Ishikawa (cell line): ENCODE data around the gene REV3L.

Experiments used
- CEBPB ChIP-seq: IDR thresholded peaks from 2 replicates; pipeline ENCODE4 v1.6.1; 2012
- CREB1 ChIP-seq: IDR thresholded peaks from 2 replicates; pipeline ENCODE4 v1.6.1; 2012; ENCODE audit warnings: low read depth
- EGR1 ChIP-seq: IDR thresholded peaks from 2 replicates; pipeline ENCODE4 v1.6.1; 2012
- EP300 ChIP-seq: IDR thresholded peaks from 2 replicates; pipeline ENCODE4 v1.6.1; 2012; ENCODE audit warnings: borderline replicate concordance
- FOXM1 ChIP-seq: IDR thresholded peaks from 2 replicates; pipeline ENCODE4 v1.6.1; 2012; ENCODE audit warnings: low read depth, borderline replicate concordance
- MAX ChIP-seq: IDR thresholded peaks from 2 replicates; pipeline ENCODE4 v1.6.1; 2012
- NFIC ChIP-seq: IDR thresholded peaks from 2 replicates; pipeline ENCODE4 v1.6.1; 2012
- RAD21 ChIP-seq: IDR thresholded peaks from 2 replicates; pipeline ENCODE4 v1.6.1; 2012; ENCODE audit warnings: low read depth
- REST ChIP-seq: IDR thresholded peaks from 2 replicates; pipeline ENCODE4 v1.6.1; 2012; ENCODE audit warnings: low read depth, mild to moderate bottlenecking
- TAF1 ChIP-seq: IDR thresholded peaks from 2 replicates; pipeline ENCODE4 v1.6.1; 2012; ENCODE audit warnings: low read depth, mild to moderate bottlenecking
- TCF12 ChIP-seq: IDR thresholded peaks from 2 replicates; pipeline ENCODE4 v1.6.1; 2012; ENCODE audit warnings: low read depth
- TEAD4 ChIP-seq: IDR thresholded peaks from 2 replicates; pipeline ENCODE4 v1.6.1; 2012
- USF1 ChIP-seq: IDR thresholded peaks from 2 replicates; pipeline ENCODE4 v1.6.1; 2012
- YY1 ChIP-seq: IDR thresholded peaks from 2 replicates; pipeline ENCODE4 v1.6.1; 2012; ENCODE audit warnings: low read depth
- ZBTB7A ChIP-seq: IDR thresholded peaks from 2 replicates; pipeline ENCODE4 v1.6.1; 2012; ENCODE audit warnings: low read depth

REV3L gene

GRCh38 chr6:111521497-111522270 is 38.7 kb upstream of the REV3L start:
- TF ChIP-seq RAD21 (no peak), USF1 (no peak), EGR1 (no peak), FOXM1 (no peak), CREB1 (no peak), NFIC (no peak), TAF1 (no peak), YY1 (no peak), ZBTB7A (no peak), TCF12 (no peak), CEBPB (no peak), REST (no peak), MAX (no peak)

GRCh38 chr6:111520524-111520923 is 37.5 kb upstream of the REV3L start:
- TF ChIP-seq FOXM1, result no peak
- no peak for TF ChIP-seq TCF12

- TF ChIP-seq FOXM1 (no peak), YY1 (no peak), CREB1 (no peak), NFIC (no peak), TAF1 (no peak), ZBTB7A (no peak), EP300 (no peak), EGR1 (no peak), USF1 (no peak), RAD21 (no peak)
These were observed 34.9 kb upstream of the REV3L start for GRCh38 chr6:111517965-111518364.

GRCh38 chr6:111515259-111515658 is 32.2 kb upstream of the REV3L start:
- TF ChIP-seq YY1 (no peak), ZBTB7A (no peak), USF1 (no peak), NFIC (no peak), REST (no peak), MAX (no peak), CREB1 (no peak), FOXM1 (no peak)

- TF ChIP-seq NFIC (no peak), CREB1 (no peak), EGR1 (no peak), ZBTB7A (no peak), RAD21 (no peak), TEAD4 (no peak), TAF1 (no peak), FOXM1 (no peak), YY1 (no peak)
These were observed 20.6 kb upstream of the REV3L start for GRCh38 chr6:111503660-111504059.

GRCh38 chr6:111503194-111503593 is 20.2 kb upstream of the REV3L start:
- TF ChIP-seq NFIC (no peak), YY1 (no peak), EP300 (no peak), TCF12 (no peak), ZBTB7A (no peak), MAX (no peak), CEBPB (no peak), TAF1 (no peak)
